Liver (tissue), 9 donors: ENCODE data around the gene IL2. TPM values are rescaled to one million over a fixed set of nuclear protein-coding genes. Genes with fewer than 3 reads are reported as not detected.

ENCODE experiments used
- DNase-seq: peaks from one replicate; pipeline ENCODE4 v3.0.0-alpha.2; 2017; ENCODE audit warnings: low spot score
- H3K27ac ChIP-seq, 2 donors: one replicate each; pipeline ENCODE4 v1.7.0; 2013; ENCODE audit warnings: inconsistent platforms in 2 of 2, low read length in 2 of 2, control low read depth in 1 of 2, low read depth in 1 of 2, mild to moderate bottlenecking in 1 of 2
- H3K27me3 ChIP-seq, 4 donors: one replicate each; pipeline versions ENCODE4 v1.6.1 to v1.7.0; 2013; ENCODE audit warnings: low read length in 3 of 4, inconsistent platforms in 1 of 4, mild to moderate bottlenecking in 1 of 4, moderate library complexity in 1 of 4; ENCODE audit not compliant: control insufficient read depth in 4 of 4, insufficient read depth in 4 of 4
- H3K36me3 ChIP-seq, 4 donors: one replicate each; pipeline versions ENCODE4 v1.6.1 to v1.7.0; 2013; ENCODE audit warnings: low read length in 3 of 4, mild to moderate bottlenecking in 3 of 4, low read depth in 1 of 4, moderate library complexity in 1 of 4; ENCODE audit not compliant: control insufficient read depth in 4 of 4, insufficient read depth in 3 of 4
- H3K4me1 ChIP-seq, 4 donors: one replicate each; pipeline versions ENCODE4 v1.6.1 to v1.7.0; 2013; ENCODE audit warnings: low read length in 3 of 4, mild to moderate bottlenecking in 3 of 4, moderate library complexity in 1 of 4; ENCODE audit not compliant: control insufficient read depth in 4 of 4, insufficient read depth in 4 of 4
- H3K4me3 ChIP-seq, 3 donors: one replicate each; pipeline versions ENCODE4 v1.6.1 to v1.7.0; 2013; ENCODE audit warnings: low read length in 3 of 3, control low read depth in 1 of 3, low read depth in 1 of 3, mild to moderate bottlenecking in 1 of 3
- H3K9ac ChIP-seq, 2 donors: one replicate each; pipeline ENCODE4 v1.7.0; 2013; ENCODE audit warnings: low read length in 2 of 2, mild to moderate bottlenecking in 2 of 2, moderate library complexity in 2 of 2, control low read depth in 1 of 2, low read depth in 1 of 2
- H3K9me3 ChIP-seq, 4 donors: one replicate each; pipeline versions ENCODE4 v1.6.1 to v1.7.0; 2013; ENCODE audit warnings: low read length in 3 of 4; ENCODE audit not compliant: control insufficient read depth in 4 of 4
- FOXA2 ChIP-seq: IDR thresholded peaks from 2 replicates; pipeline ENCODE4 v1.6.1; 2016; ENCODE audit warnings: antibody characterized with exemption
- GABPA ChIP-seq, 2 donors: IDR thresholded peaks in 1 of 2; conservative IDR thresholded peaks in 1 of 2; 2 replicates each; pipeline ENCODE4 v1.6.1; 2016; ENCODE audit warnings: antibody characterized with exemption in 2 of 2, mild to moderate bottlenecking in 1 of 2, moderate library complexity in 1 of 2
- HNF4A ChIP-seq, 2 donors: conservative IDR thresholded peaks; 2 replicates each; pipeline ENCODE4 v1.6.1; 2016; ENCODE audit warnings: antibody characterized with exemption in 2 of 2, mild to moderate bottlenecking in 2 of 2
- HNF4G ChIP-seq: IDR thresholded peaks from 2 replicates; pipeline ENCODE4 v1.6.1; 2016; ENCODE audit warnings: antibody characterized with exemption
- JUND ChIP-seq, 2 donors: IDR thresholded peaks; 2 replicates each; pipeline ENCODE4 v1.6.1; 2016; ENCODE audit warnings: antibody characterized with exemption in 2 of 2
- MAX ChIP-seq: IDR thresholded peaks from 2 replicates; pipeline ENCODE4 v1.6.1; 2016; ENCODE audit warnings: antibody characterized with exemption
- NR2F2 ChIP-seq: IDR thresholded peaks from 2 replicates; pipeline ENCODE4 v1.6.1; 2016; ENCODE audit warnings: antibody characterized with exemption
- RXRA ChIP-seq, 2 donors: IDR thresholded peaks; 2 replicates each; pipeline ENCODE4 v1.6.1; 2017 to 2018; ENCODE audit warnings: antibody characterized with exemption in 2 of 2, mild to moderate bottlenecking in 1 of 2
- SP1 ChIP-seq: IDR thresholded peaks from 2 replicates; pipeline ENCODE4 v1.6.1; 2018; ENCODE audit warnings: antibody characterized with exemption, mild to moderate bottlenecking
- TAF1 ChIP-seq: conservative IDR thresholded peaks from 2 replicates; pipeline ENCODE4 v1.6.1; 2016; ENCODE audit warnings: antibody characterized with exemption, mild to moderate bottlenecking
- YY1 ChIP-seq: IDR thresholded peaks from 2 replicates; pipeline ENCODE4 v1.6.1; 2016; ENCODE audit warnings: antibody characterized with exemption, mild to moderate bottlenecking
- WGBS: extraction: QIAGEN DNeasy Blood & Tissue Kit; methylation state at CpG from one replicate; pipeline ENCODE4 v1.1.7; 2013; 5-methylcytosine and 5-hydroxymethylcytosine counted together
- polyA plus RNA-seq, 2 donors: library from polyadenylated mRNA; stranded (reverse) in 1 of 2; unstranded in 1 of 2; fragments of 200-250 nt in 1 of 2; fragments of >200 nt in 1 of 2; fragmentation: Nextera tagmentation in 1 of 2; extraction: Ambion mirVana in 1 of 2; gene quantifications; one replicate each; pipeline versions ENCODE4 v1.2.1 to v1.2.3, GENCODE V29; 2013 to 2015
- total RNA-seq, 2 donors: library from RNA; depleted of rRNA; stranded (reverse); fragments of >200 nt; gene quantifications; one replicate each; pipeline ENCODE4 v1.2.3, GENCODE V29; 2014
- TF ChIP-seq, protein P1 (sequence below): IDR thresholded peaks from 2 replicates; pipeline ENCODE4 v1.6.1; 2016; ENCODE audit warnings: antibody characterized with exemption
- TF ChIP-seq, protein P2 (sequence below): fragments of 150-350 bp; IDR thresholded peaks from 2 replicates; pipeline ENCODE4 v1.5.1; 2017; ENCODE audit warnings: improper control_type of control experiment, low read depth, low read length; ENCODE audit not compliant: missing input control
- donor health status: healthy.
- donor health status: healthy.
- donor health status: healthy.
- donor health status: healthy.
- donor health status: healthy.

The IL2 gene
- total and polyA plus RNA-seq, 4 donors = not detected

DNA sequence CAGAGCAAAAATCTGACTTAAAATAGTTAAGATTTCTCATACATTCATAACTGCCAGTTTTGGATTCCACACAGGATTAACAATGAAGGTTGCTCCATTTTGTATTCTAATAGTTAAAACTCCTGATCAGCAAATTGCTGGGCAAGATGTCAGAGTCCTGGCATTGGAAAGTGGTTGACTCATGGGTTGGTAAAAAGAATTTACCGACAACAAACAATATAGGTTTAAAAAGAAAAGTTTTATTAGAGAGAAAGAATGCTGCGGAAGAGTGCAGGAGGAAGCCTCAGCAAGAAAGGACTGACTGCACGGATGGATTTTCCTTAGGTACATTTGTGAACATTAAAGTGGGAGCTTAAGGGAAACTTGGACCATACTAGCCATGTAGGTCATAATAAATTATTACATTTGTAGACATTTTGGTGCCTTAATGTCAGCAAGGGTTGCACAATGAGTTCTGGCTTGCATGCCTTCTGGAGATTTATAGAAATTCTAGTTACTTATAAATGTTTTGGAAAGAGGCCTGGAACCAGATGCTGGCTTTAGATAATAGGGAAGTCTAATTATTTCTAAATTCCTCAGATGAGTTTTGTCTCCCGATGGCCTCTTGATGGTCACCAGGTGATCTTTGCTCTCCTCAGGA lies 25.4 kb upstream of the IL2 start:
- 80% methylated on average over 4 of the region's 4 CpGs for WGBS
- Histone ChIP-seq H3K27me3 (no peaks in the 10 kb centered on the region), H3K4me1 (no peaks in the 10 kb centered on the region), H3K36me3 (no peaks in the 10 kb centered on the region), H3K4me3 (no peak overlapping the region), H3K9ac (no peak overlapping the region), H3K9me3 (no peaks in the 10 kb centered on the region), H3K27ac (no peak overlapping the region)
- TF ChIP-seq TAF1 = no peak
- TF ChIP-seq NR2F2 = no peak
- TF ChIP-seq MAX = no peak
- no peak for TF ChIP-seq JUND (IDR thresholded peaks at IDR 0.05)
- TF ChIP-seq, protein P1, sequence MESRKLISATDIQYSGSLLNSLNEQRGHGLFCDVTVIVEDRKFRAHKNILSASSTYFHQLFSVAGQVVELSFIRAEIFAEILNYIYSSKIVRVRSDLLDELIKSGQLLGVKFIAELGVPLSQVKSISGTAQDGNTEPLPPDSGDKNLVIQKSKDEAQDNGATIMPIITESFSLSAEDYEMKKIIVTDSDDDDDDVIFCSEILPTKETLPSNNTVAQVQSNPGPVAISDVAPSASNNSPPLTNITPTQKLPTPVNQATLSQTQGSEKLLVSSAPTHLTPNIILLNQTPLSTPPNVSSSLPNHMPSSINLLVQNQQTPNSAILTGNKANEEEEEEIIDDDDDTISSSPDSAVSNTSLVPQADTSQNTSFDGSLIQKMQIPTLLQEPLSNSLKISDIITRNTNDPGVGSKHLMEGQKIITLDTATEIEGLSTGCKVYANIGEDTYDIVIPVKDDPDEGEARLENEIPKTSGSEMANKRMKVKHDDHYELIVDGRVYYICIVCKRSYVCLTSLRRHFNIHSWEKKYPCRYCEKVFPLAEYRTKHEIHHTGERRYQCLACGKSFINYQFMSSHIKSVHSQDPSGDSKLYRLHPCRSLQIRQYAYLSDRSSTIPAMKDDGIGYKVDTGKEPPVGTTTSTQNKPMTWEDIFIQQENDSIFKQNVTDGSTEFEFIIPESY = no peak
- no peak for TF ChIP-seq RXRA (IDR thresholded peaks at IDR 0.05)
- TF ChIP-seq SP1 = no peak
- TF ChIP-seq FOXA2 = no peak
- no peak for TF ChIP-seq HNF4G
- TF ChIP-seq HNF4A (conservative IDR thresholded peaks at IDR 0.05) = no peak
- no peak for DNase-seq

- Histone ChIP-seq H3K27me3 (no peaks in the 10 kb centered on the region), H3K9me3 (no peaks in the 10 kb centered on the region), H3K27ac (no peak overlapping the region), H3K36me3 (no peaks in the 10 kb centered on the region), H3K4me3 (no peak overlapping the region), H3K4me1 (no peaks in the 10 kb centered on the region), H3K9ac (no peak overlapping the region)
- DNase-seq = no peak
- 93% methylated on average over 1 of the region's 1 CpG for WGBS
- TF ChIP-seq GABPA (IDR thresholded peaks at IDR 0.05 in 1 of 2, conservative IDR thresholded peaks at IDR 0.05 in 1 of 2) = no peak
- TF ChIP-seq YY1 = no peak
- TF ChIP-seq, protein P2, sequence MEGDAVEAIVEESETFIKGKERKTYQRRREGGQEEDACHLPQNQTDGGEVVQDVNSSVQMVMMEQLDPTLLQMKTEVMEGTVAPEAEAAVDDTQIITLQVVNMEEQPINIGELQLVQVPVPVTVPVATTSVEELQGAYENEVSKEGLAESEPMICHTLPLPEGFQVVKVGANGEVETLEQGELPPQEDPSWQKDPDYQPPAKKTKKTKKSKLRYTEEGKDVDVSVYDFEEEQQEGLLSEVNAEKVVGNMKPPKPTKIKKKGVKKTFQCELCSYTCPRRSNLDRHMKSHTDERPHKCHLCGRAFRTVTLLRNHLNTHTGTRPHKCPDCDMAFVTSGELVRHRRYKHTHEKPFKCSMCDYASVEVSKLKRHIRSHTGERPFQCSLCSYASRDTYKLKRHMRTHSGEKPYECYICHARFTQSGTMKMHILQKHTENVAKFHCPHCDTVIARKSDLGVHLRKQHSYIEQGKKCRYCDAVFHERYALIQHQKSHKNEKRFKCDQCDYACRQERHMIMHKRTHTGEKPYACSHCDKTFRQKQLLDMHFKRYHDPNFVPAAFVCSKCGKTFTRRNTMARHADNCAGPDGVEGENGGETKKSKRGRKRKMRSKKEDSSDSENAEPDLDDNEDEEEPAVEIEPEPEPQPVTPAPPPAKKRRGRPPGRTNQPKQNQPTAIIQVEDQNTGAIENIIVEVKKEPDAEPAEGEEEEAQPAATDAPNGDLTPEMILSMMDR = no peak
- TF ChIP-seq, protein P1 = no peak
- no peak for TF ChIP-seq JUND (IDR thresholded peaks at IDR 0.05)
- no peak for TF ChIP-seq NR2F2
- no peak for TF ChIP-seq FOXA2
These were observed 24.3 kb upstream of the IL2 start for GRCh38 chr4:122480655-122481487.
